ENCODE measurements around the gene MAPKAPK2.

DNA sequence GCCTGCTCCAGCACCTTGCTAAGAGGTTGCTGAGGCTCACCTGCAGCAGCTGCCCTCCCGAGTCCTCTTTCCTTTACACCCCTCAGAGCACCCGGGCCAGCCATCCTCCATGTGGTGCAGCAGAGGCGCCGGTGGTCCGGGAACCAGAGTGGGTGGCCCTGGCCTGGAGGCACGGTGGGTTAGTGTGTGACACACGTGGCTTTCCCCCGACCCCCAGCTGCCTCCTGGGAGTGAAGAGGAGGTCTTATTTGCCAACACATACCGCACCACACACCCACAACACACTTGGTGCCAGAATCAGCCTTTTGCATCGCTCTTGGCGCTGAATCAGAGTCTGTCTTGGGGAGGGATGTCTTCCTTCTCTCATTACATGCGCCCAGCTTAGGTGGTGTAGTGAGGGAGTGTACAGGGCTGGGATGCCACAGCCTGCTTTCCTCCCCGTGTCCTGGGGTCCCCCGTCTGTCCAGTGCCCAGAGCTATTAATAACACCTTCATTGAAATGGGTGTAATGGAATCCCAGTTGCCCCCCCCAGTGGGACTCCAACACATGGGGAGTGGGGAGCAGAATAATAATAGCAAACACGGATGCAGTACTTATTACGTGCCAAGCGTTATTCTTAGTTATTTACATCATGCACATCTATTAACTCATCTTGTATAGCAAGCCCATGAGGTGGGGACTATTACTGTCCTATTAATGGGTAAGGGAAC, 38.2 kb downstream of the MAPKAPK2 start:
- TF ChIP-seq CEBPB (IDR thresholded peaks at IDR 0.05) = no peak
- no peak for TF ChIP-seq ZBTB7A (IDR thresholded peaks at IDR 0.05; ENCODE audit: low read depth)
- TF ChIP-seq TAF1 (IDR thresholded peaks at IDR 0.05; ENCODE audit: low read depth) = no peak
